ENCODE data around the gene MBD2. TPM values are rescaled to one million over a fixed set of nuclear protein-coding genes. Genes with fewer than 3 reads are reported as not detected.
"Not testable (repeated sequence)": the region's sequence is repeated elsewhere in the genome, so short reads cannot be mapped to it uniquely, and the experiment has no call there.

The MBD2 gene
- total RNA-seq, 2 donors from 2014 or later, result 24.3 to 32.0 TPM

DNA sequence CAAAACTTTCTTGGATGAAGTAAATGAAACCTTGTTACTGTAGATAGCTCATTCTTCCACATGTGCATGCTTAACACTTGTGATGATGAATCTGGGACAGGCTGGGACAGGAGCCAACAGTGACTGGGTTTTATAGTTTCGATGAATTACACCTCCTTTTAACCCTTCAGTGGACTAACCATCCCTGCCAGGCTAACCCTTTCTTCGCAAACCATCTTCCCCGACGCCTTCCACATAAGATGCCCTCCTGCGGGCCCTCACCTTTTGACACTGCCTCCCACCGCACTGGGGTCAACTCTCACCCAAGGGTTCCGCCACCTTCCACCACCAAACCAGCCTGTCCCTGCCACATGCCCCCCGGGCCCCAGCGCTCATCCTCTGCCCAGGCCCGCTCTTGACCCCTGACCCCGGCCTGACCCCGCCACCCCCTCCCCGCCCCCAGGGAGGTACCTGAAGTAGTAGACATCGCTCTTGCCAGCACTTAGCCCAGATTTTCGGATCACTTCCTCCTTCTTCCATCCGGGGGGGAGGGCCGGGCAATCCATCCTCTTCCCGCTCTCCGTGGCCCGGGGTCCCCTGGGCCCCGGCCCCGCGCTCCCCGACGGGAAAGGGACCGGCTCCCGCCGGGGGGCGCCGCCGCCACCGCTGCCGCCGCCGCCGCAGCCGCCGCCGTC, 764 bp downstream of the MBD2 start:
- peak overlapping the region; percentile 75 to 83 for H3K4me3 ChIP-seq
- peaks cover 0 to 43% of the 10 kb centered on the region in 2 donors for H3K4me1 ChIP-seq
- H3K27ac ChIP-seq, result peak overlapping the region; percentile 78 to 83
- TF ChIP-seq, protein P1, sequence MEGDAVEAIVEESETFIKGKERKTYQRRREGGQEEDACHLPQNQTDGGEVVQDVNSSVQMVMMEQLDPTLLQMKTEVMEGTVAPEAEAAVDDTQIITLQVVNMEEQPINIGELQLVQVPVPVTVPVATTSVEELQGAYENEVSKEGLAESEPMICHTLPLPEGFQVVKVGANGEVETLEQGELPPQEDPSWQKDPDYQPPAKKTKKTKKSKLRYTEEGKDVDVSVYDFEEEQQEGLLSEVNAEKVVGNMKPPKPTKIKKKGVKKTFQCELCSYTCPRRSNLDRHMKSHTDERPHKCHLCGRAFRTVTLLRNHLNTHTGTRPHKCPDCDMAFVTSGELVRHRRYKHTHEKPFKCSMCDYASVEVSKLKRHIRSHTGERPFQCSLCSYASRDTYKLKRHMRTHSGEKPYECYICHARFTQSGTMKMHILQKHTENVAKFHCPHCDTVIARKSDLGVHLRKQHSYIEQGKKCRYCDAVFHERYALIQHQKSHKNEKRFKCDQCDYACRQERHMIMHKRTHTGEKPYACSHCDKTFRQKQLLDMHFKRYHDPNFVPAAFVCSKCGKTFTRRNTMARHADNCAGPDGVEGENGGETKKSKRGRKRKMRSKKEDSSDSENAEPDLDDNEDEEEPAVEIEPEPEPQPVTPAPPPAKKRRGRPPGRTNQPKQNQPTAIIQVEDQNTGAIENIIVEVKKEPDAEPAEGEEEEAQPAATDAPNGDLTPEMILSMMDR (IDR thresholded peaks at IDR 0.05), result no peak
- peak; percentile 73 for DNase-seq (ENCODE audit: low spot score)
- H3K27me3 ChIP-seq, result no peaks in the 10 kb centered on the region
- no peaks in the 10 kb centered on the region for H3K36me3 ChIP-seq
- no peaks in the 10 kb centered on the region for H3K9me3 ChIP-seq

DNA sequence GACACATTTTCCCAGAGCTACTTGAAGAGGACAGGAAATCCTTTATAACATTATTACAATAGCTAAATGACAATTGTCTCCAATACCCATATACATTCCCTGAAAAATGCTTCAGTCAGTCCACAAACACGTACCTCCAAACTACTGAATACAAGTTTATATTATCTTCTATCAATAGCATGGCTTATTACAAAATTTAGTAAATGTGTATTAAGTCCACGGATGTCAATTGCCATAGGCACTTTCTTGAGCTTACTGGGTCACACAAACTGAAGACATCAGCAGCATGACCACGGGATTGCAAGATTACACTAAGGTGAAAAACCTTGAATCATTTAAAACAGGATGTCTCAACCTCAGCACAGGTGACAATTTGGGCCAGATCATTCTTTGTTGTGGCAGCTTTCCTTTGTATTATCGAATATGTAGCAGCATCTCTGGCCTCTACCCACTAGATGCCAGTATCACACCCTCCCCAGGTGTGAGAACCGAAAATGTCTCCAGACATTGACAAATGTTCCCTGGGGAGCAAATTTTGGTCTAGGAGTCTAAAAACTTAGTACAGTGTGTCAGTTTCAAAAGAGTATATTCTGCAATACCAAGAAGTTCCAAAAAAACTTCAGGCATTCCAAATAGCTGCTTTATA, 1.4 kb downstream of the MBD2 start:
- Histone ChIP-seq H3K36me3 (no peaks in the 10 kb centered on the region), H3K9me3 (no peaks in the 10 kb centered on the region), H3K4me1 (peaks cover 0 to 43% of the 10 kb centered on the region in 2 donors), H3K27me3 (no peaks in the 10 kb centered on the region), H3K4me3 (peak overlapping the region; percentile 75 to 83), H3K27ac (peak overlapping the region; percentile 78 to 83)
- DNase-seq (ENCODE audit: low spot score), result no peak
- TF ChIP-seq, protein P1 (IDR thresholded peaks at IDR 0.05), result no peak

DNA sequence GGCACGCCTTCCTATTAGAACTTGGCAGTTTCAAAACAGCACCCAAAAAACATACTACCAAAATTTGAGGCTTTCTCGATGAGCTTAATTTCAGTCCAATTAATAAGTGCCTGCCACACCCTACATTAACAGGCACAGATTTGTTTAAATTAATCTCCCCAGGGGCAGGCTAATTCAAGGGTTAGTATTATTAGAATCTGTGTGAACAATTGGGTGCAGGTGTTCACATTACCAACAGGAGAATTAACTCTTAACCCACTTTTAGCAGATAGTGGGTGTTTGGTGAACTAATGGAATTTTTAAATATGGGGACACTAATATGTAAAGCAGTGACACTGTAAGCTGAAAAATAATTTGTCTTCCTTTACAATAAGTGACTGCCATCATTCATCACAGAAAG, 4.1 kb downstream of the MBD2 start:
- Histone ChIP-seq H3K27ac (no peak overlapping the region), H3K27me3 (no peaks in the 10 kb centered on the region), H3K36me3 (no peaks in the 10 kb centered on the region), H3K4me1 (peaks cover 0 to 48% of the 10 kb centered on the region in 2 donors), H3K4me3 (no peak overlapping the region), H3K9me3 (no peaks in the 10 kb centered on the region)
- DNase-seq (ENCODE audit: low spot score), result no peak
- TF ChIP-seq, protein P1 (IDR thresholded peaks at IDR 0.05), result no peak

DNA sequence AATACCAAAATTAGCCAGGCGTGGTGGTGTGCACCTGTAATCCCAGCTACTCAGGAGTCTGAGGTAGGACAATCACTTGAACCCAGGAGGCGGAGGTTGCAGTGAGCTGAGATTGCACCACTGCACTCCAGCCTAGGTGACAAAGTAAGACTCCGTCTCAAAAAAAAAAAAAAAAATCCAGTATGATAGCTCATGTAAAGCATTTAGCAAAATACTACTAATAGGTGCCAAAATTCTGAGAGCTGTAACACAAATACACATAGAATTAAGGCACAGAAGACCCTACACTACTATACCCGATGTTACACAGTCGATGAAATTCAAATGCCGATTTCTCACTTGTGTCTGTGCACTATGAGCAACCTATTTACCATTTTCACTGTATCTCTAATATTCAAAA, 5.7 kb downstream of the MBD2 start:
- H3K4me3 ChIP-seq; H3K27me3 ChIP-seq; H3K27ac ChIP-seq; H3K36me3 ChIP-seq; DNase-seq (ENCODE audit: low spot score); H3K9me3 ChIP-seq: not testable (repeated sequence)
- peaks cover 0 to 44% of the 10 kb centered on the region in 2 donors for H3K4me1 ChIP-seq

DNA sequence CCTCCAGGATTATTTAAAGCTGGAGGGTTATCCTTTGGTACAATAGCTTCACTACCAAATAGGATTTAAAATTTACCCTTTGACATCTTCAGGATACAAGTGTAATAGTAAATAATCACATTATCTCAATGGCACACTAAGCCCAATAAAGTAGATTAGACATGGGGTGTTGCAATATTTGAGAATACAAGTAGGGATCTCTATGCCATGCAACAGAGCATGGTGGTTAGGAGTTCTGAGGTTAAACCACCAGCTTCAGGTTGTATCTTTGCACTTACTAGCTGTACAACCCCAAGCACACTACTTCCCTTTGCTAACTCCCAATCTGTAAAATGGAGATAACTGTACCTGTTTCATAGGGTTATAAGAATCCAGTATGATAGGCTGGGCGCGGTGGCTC, 6.2 kb downstream of the MBD2 start:
- TF ChIP-seq, protein P1 (IDR thresholded peaks at IDR 0.05), result no peak
- H3K4me1 ChIP-seq, result peaks cover 0 to 39% of the 10 kb centered on the region in 2 donors
- no peak for DNase-seq (ENCODE audit: low spot score)

DNA sequence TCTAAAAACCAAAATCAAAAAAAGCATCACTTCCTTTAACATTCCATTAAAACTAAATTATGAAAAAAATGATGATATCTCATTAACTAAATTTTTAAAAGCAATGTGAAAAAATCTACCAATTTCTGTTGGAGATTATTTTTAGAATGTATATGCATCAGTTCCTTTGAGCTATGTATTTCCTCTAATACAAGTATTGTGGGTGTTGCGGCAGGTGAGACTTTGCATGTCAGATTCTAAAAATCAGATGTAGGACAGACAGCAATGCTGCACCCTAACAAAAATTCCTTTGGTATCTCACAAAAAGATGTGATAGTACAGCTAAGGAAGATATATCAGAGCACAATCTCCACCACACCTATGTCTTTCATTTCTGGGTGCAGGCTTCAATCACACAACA, 6.8 kb downstream of the MBD2 start:
- Histone ChIP-seq H3K27ac (no peak overlapping the region), H3K4me3 (no peak overlapping the region), H3K36me3 (no peaks in the 10 kb centered on the region), H3K27me3 (no peaks in the 10 kb centered on the region), H3K9me3 (no peaks in the 10 kb centered on the region), H3K4me1 (peaks cover 0 to 32% of the 10 kb centered on the region in 2 donors)
- DNase-seq (ENCODE audit: low spot score), result no peak
- TF ChIP-seq, protein P1 (IDR thresholded peaks at IDR 0.05), result no peak

More for the DNA sequence above, 6.2 kb downstream of the MBD2 start:
- Histone ChIP-seq H3K9me3 (no peaks in the 10 kb centered on the region), H3K27ac (no peak overlapping the region), H3K27me3 (no peaks in the 10 kb centered on the region), H3K4me3 (no peak overlapping the region), H3K36me3 (no peaks in the 10 kb centered on the region)
